GM21717 (cell line): ENCODE data around the gene TRIM17.

Experiments
- ATAC-seq: cut with Tn5 transposase; IDR thresholded peaks from one replicate; pipeline ENCODE4 v1.9.1; 2021; ENCODE audit warnings: mild to moderate bottlenecking, moderate library complexity; ENCODE audit not compliant: unreplicated experiment

The TRIM17 gene, protein sequence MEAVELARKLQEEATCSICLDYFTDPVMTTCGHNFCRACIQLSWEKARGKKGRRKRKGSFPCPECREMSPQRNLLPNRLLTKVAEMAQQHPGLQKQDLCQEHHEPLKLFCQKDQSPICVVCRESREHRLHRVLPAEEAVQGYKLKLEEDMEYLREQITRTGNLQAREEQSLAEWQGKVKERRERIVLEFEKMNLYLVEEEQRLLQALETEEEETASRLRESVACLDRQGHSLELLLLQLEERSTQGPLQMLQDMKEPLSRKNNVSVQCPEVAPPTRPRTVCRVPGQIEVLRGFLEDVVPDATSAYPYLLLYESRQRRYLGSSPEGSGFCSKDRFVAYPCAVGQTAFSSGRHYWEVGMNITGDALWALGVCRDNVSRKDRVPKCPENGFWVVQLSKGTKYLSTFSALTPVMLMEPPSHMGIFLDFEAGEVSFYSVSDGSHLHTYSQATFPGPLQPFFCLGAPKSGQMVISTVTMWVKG

DNA sequence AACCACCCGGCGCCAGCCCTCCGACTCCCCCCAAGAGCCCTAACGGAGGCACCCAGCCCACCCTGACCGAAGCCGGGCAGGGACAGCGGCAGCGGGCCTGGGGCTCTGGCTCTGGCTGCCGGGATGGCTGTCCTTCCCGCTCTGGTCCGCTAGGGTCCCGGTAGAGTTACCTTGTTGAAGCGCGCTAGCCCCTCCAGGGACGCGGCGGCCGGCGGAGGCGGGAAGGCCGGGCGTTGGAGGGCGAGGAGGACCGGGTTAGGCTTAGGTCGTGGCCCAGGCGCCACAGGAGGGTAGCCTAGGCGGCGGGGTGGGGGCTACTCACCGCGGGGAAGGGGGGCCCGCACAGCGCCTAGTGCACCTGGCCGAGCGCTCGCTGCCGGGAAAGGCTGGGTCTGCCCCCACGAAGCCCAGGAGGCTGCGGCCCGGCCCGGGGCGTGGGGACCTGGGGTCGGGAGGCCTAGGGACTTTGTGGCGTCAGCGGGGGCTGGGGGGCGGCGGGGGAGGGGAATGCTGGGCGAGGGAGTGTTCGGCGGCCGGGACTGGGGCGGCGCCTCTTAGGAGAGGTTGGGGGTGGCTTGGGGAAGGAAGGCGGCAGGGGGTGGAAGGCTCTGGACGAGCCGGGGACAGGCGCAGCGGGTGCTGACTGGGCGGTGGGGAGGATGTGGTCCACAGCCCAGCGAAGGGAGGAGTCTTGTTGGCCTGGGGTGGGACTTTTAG lies at the start of gene TRIM17:
Gene TRIM17 (minus strand): TSS at position 645 of the 717 bp plus-strand sequence. CDS start 1,789 bp downstream, outside the sequence.
- no peak for ATAC-seq

DNA sequence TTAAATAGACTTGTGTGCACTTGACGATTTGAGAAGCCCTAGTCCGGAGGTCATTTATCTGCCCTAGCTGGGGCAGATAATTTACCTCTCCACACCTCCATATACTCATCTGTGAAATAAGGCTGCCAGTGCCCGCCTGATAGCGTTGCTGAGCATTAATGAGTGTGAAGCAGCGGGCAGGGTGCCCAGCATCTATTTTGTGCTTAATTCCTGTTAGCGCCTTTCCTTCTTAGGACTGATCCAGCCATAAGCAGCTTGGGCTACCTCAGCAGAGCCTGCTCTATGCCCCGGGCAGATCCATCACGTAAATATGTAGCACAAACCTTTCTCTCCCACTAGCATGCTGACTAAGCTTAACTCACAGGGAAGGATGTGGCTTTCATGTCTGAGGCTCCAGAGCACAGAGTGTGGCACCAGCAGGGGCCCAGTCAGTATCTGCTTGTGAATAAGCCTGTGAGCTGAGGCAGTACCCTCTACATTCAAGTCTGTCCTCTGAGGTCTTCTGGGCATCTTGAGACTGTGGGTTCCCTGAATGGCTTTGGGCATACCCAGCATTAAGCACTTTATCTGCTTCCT lies 49.0 kb upstream of the TRIM17 start:
- no peak for ATAC-seq

DNA sequence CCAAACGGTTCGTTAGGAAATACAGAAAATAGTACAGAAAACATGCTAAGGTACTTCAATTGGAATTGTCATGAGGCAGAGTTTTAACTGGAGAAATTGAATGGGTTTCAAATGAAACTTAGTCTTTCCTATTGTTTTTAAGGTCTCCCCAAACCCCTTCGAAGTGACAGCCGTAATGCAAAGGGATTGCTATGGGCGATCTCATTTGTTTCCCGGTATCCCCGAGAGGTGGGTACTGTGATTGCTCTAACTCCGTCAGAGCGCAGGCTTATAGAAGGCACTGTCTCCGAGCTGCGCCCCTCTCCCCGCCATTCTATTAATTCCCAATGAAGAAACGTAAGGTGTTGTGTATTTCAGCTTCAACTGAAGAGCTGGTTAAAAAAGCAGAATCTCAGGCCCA lies 48.5 kb upstream of the TRIM17 start:
- ATAC-seq = no peak

DNA sequence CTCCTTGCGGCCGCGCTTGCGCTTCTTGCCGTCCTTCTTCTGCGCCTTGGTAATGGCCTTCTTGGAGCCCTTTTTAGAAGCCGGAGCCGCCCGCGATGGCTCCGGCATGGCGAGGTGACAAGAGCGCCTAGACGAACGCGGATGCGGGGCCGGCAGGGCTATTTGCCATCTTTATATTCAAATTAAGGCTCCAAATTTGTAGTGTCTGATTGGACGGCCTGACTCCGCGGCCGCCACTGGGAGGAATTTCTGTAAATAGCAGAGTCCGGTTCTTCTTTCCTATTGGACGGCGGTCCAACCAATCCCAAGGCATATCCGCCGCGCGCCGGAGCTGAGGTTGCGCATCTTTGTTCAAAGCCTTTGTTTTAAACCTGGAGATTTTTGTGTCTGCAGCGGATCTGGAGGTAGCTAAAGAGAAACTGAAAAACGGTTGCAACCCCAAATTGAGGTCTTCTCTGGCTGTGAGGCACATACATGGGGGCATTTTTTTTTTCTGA lies 47.9 kb upstream of the TRIM17 start:
- ATAC-seq = peak; percentile 74

DNA sequence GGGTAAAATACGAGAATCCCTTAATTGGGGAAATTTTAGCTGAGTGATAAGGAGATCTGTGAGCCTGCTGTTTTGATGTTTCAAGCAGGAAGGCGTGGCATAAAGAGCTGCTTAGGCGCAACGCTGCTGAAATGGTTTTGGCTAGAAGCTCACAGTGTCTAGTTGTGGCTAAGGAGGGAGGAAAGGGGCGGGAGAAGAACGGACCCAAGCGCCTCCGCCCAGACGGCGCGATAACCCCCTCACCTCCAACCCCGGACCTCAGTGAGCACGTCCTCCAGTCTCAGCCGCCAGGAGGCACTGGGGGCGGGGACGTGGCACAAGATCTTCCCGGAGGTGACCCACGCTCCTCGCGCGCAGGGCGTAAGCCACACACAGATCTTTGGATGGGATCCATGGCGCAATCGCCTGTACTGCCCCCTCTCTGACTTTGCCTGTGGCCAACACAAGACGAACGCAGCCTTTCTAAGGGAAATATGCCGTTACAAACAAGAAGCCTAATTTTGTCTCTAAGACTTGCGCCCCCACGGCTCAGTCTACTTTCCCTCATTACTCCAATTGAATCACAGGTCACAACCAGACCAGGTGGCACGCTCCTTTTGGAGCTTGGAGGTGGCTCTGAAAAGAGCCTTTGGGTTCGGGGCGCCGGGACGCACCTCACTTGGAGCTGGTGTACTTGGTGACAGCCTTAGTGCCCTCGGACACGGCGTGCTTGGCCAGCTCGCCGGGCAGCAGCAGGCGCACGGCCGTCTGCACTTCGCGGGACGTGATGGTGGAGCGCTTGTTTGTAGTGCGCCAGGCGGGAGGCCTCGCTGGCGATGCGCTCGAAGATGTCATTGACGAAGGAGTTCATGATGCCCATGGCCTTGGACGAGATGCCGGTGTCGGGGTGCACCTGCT lies 47.1 kb upstream of the TRIM17 start:
- ATAC-seq = peak; percentile 47

DNA sequence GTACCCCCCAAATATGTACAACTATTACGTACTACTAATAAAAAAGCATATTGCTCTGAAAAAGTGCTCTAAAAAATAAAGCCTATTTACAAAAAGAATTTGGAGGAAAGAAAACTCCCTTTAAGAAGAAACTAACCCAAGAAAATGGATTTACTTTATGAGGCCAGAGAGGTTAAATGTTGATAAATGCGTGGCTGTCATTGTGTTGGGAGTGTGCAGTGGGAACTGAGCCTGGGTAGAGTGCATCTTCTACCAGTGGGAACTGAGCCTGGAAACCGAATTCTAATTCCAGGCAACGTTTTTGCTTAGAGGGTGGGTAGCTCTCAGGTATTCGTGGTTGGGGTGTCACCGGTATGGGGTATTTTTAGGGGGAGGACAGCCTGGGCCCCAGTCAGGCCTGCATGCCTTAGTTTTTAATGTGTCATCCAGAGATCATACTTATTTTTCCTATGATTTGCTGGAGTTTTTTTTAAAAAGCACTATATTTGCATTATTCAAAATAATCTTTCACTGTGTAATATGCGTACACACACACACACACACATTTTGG lies 46.4 kb upstream of the TRIM17 start:
- no peak for ATAC-seq

DNA sequence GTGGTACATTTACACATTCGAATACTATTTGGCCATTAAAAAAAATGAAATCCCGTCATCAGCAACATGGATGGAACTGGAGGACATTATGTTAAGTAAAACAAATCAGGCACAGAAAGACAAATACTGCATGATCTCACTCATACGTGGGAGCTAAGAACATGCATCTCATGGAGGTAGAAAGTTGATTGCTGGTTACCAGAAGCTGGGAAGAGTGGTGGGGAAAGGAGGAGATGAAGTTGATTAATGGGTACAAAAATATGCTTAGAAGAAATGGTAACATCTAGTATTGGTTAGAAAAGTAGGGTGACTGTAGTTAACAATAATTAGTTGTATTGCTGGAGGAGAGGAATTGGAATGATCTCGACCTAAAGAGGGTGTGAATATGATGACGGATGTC lies 45.9 kb upstream of the TRIM17 start:
- no peak for ATAC-seq

DNA sequence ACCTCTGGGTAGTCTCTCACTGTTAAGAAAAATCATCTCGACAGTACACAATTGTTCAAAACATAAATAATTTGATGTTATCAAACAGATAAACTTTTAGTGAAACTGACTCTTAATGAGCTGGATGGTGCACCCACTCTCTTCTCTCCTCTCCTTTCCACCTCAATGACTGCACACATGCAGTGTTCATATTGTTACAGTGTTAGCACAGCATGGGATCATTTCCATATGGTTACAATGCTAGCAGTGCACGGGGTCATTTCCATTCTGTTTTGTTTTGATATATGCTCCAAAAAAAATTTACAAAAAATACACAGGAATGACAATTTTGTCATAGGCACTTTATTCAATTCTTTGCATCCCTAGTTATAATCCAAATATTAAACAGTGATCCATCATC lies 44.2 kb upstream of the TRIM17 start:
- no peak for ATAC-seq

DNA sequence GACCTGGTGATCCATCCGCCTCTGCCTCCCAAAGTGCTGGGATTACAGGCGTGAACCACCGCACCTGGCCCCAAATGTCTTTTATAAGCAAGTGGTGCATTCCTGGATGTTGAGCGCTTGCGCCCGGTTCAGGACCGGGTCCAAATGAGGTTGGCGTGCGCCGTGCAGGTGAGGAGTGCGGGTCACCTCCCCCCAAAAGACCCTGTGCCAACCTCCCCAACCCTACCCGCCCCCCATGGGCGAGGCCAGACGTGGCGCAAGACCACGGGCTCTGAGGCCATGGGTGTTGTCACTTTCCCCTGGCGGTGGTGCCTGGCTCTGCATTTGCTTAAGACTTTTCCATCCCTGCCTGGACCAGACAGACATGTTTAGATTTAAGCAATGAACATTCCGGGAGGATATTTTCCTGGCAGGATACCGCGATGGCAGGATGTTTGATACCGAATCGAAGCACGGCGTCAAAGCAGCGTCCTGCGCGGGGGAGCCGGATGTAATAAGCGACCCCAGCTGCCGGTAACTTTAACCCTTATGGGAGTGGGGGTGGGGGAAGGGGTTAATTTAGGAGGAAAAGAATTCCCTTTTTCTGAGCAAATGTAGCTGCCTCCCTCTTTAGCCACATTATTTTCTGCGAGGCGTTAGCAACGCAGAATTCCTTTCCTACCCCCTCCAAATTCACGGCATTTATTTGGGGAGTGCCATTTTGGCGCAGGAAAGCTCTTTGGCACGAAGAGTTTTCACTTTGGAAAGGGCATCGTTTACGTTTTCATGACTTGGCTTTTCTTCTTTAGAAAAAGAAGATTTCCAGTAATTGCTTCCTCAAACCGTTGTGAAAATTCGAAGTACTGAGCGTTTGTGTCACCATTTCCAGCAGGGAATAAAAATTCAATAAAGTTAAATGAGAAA lies 42.7 kb upstream of the TRIM17 start:
- peak; percentile 31 for ATAC-seq

DNA sequence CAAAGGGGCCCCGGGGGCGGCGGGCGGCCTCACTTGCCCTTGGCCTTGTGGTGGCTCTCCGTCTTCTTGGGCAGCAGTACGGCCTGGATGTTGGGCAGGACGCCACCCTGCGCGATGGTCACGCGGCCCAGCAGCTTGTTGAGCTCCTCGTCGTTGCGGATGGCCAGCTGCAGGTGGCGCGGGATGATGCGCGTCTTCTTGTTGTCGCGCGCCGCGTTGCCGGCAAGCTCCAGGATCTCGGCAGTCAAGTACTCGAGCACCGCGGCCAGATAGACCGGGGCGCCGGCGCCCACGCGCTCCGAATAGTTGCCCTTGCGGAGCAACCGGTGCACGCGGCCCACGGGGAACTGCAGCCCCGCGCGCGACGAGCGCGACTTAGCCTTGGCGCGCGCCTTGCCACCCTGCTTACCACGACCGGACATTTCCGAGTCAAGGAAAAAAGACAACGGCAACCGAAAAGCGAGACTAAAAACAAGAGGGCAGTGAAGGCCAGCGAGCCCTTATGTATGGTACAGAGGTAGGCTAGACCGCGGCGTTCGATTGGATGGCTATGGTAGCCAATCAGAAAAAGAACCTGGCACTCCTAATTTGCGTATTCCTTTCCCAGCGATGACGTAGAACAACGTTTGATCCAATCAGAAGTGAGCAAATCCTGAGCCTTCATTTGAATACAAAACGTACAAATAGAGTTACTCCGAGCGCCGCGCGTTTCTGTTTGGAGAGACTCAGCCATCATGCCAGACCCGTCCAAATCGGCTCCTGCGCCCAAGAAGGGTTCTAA lies 40.9 kb upstream of the TRIM17 start:
- peak; percentile 88 for ATAC-seq

DNA sequence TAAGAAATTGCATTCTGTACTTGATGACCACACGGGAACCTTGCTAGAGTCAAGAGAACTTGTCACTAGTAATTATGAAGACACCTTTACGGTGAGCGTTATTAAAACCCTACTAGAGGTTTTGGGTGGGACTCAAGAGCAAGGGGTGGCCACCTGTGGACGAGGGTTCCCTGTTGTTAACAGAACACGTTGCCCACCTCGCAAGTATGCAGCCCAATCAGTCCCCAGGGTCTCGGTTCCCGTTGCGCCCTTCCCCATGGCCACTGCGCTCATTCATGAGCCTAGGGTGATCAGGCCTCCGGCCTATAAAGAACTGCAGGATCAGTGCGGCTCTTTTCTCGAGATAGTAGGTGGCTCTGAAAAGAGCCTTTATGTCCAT lies 40.3 kb upstream of the TRIM17 start:
- ATAC-seq = peak; percentile 2

DNA sequence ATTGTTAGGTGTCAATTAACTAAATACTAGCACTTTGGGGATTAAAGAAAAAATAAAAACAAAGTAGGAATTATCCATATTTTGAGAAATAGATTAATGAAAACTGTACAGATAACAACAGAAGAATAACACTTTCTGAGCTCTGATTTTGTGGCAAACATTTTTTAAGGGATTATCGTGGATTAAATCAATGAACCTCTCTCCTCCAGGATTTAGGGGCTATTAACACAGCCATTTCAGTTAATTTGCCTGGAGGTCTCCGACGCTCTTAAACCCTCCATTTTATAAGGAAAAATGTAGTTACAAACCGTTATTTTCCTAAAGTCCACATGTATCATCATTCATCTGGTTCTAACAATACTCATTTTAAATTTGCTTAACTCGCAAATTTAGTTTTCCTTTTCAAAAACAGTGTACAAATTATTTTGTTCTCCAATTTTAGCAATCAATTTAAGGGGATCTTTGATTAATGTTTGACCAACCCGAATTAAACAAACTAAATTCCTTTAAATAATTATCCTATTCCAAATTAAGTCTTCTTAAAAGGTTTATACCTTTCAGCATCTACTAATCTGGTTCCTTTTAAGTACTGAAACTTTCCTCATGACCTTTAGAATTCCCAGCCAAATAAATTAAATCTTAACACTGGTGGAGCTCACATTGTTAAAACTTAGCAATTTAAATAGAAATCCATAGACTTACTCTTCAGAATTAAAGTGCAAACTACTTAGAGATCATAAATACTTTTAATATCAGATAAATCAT lies 39.8 kb upstream of the TRIM17 start:
- ATAC-seq = no peak

DNA sequence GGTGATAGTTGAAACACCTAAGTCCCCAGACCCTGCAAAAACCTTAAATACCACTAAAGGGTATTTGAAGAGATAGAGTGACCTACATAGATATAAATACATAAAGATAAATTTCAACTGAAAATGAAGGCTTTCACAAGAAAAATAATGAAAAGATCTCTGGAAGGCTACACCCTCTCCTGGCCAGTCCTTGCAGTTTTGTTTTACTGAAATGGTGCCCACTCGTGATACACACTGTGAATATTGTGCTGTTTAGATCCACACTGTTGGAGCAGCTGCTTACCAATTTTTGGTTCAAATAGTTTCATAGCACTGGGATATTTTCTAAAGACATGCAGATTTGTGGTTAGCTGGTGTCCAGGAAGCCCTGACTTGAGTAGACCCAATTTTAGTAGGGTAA lies 39.1 kb upstream of the TRIM17 start:
- ATAC-seq = no peak

DNA sequence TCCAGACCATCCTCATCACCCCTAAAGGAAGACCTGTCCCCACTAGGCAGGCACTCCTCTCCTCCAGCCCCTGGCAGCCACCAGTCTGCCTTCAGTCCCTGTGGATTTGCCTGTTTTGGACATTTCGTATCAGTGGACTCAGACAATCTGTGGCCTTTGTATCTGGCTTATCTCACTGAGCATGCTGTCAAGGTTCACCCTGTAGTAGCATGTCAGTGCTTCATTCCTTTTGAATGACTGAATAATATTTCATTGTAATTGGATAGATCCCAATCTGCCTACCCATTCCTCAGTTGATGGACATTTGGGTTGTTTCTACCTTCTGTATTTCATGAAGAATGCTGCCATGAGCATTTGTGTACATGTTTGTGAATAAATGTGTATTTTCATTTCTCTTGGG lies 37.6 kb upstream of the TRIM17 start:
- ATAC-seq = no peak

DNA sequence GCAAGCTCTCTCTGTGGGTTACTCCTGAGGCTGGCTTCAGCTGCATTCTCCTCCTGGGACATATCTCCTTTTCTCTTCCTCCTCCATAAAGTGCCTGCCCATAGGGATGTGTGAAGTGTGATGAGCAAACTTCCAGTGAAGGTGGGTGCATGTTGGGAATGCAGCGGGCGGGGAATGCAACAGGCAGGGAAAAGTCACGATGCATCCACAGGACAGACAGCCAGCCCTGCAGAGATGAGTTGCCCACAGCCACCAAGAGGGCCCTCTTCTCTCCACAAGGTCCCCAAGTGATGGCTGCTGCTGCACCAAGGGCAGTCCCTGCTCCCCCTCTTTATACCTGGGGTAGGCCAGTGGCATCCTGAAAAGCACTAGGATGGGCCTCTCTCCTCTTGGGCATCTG lies 37.0 kb upstream of the TRIM17 start:
- ATAC-seq = no peak

DNA sequence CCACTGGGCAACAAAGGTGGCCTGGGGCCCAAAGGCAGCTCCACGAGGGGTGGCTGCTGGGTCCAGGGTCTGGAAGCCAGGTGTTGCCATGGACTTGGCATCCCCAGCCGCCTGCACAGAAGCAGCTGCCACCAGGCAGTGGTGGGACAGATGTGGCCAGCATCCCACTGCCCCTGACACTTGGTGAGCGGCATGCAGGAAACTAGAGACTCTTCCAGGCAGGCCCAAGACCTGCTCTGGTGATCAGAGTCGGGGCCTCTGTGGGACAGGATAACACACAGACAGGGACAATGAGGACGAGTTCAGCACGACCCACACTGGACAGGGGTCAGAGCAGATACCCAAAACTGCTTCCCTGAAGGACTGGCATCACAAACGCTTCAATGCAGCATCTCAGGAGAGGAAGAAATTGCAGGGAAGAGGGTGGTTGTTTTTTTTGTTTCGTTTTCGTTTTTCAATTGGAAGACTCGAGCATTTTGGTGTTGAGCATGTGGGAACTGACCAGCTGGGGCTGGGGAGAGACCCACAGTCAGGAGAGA lies 36.4 kb upstream of the TRIM17 start:
- no peak for ATAC-seq

DNA sequence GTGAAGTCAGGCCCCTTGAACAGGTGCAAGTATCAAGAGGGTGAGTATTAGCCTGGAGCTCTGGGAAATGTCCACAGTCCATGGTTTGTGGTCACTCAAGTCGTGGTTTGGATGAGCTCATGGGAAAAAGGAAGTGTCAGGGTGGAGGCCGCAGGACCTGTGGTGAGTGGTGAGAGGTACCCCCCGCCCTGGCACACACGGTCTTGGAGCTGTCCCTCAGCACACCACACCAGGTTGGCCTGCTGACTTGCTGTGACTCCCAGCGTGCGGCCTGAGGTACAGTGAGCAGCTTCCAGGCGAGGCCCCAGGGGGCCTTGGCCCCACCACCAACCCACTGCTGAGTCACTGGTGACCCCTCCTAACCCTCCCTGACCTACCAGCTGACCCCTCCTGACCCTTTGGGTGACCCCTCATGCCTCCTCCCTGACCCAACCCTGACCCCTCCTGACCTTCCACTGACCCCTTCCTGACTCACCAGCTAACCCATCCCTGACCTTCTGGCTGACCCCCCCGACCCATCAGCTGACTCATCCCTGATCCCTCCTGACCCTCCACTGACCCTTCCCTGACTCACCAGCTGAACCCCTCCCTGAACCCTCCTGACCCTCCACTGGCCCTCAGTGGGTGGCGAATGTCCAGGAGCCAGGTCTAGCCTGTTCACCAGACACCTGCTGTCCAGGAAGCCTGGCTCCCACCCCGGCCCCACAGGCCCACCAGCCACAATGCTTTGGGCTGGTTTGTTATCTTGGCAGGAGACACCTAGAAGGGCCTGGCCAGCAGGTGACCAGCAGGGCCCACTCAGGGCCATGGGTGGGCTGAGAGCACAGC lies 35.7 kb upstream of the TRIM17 start:
- ATAC-seq = no peak
